A673 (cell line): ENCODE data around the gene XKR7. TPM values are rescaled to one million over a fixed set of nuclear protein-coding genes. Genes with fewer than 3 reads are reported as not detected.

ENCODE experiments used
- BruUV-seq: library from RNA; stranded (reverse); fragments of 400-500 nt; replicated peaks from 2 replicates; lab custom pipeline; 2021; lab: Mats Ljungman, UMichigan
- CTCF ChIA-PET: fragments of 300-600 bp; sonication (Branson Sonifier 250); formaldehyde crosslinking; loops from one replicate; lab custom pipeline; 2022; ENCODE audit warnings: antibody characterized with exemption; lab: Charles Lee
- POLR2A ChIA-PET: fragments of 300-600 bp; sonication (Branson Sonifier 250); formaldehyde crosslinking; loops from one replicate; lab custom pipeline; 2022; ENCODE audit warnings: antibody characterized with exemption; ENCODE audit not compliant: low non-redundant PET; lab: Charles Lee
- DNase-seq: peaks from one replicate; pipeline ENCODE4 v3.0.0-alpha.2; 2015; ENCODE audit warnings: low spot score
- H3K27ac ChIP-seq: fragments of 200-600 bp; sonication (generic); 2 replicates; pipeline ENCODE4 v1.5.1; 2016; ENCODE audit warnings: mixed run types, low read depth, mild to moderate bottlenecking, mixed read lengths, antibody characterized with exemption, low read length; ENCODE audit not compliant: poor library complexity, severe bottlenecking
- H3K27me3 ChIP-seq: fragments of 200-600 bp; sonication (generic); replicated peaks from 2 replicates; pipeline ENCODE4 v1.6.1; 2017; ENCODE audit warnings: mixed run types, low read depth, mild to moderate bottlenecking, mixed read lengths, antibody characterized with exemption, low read length; ENCODE audit not compliant: insufficient read depth, poor library complexity
- H3K36me3 ChIP-seq: fragments of 200-600 bp; sonication (generic); 2 replicates; pipeline ENCODE4 v1.6.1; 2016; ENCODE audit warnings: mixed run types, mild to moderate bottlenecking, mixed read lengths, antibody characterized with exemption, low read length; ENCODE audit not compliant: insufficient read depth, poor library complexity, severe bottlenecking
- H3K4me1 ChIP-seq: fragments of 200-600 bp; sonication (generic); 2 replicates; pipeline ENCODE4 v1.6.1; 2017; ENCODE audit warnings: mixed run types, mild to moderate bottlenecking, mixed read lengths, antibody characterized with exemption, low read length; ENCODE audit not compliant: insufficient read depth, poor library complexity, severe bottlenecking
- H3K4me3 ChIP-seq: fragments of 200-600 bp; sonication (generic); 2 replicates; pipeline ENCODE4 v1.5.1; 2016; ENCODE audit warnings: low read depth, mixed run types, mild to moderate bottlenecking, mixed read lengths, low read length; ENCODE audit not compliant: poor library complexity, severe bottlenecking
- H3K9me3 ChIP-seq: fragments of 200-600 bp; sonication (generic); 2 replicates; pipeline ENCODE4 v1.6.1; 2016; ENCODE audit warnings: mixed run types, low read depth, mild to moderate bottlenecking, mixed read lengths, antibody characterized with exemption, low read length; ENCODE audit not compliant: poor library complexity, severe bottlenecking
- EZH2 ChIP-seq: fragments of 200-600 bp; sonication (generic); IDR thresholded peaks from 2 replicates; pipeline ENCODE4 v1.6.1; 2017; ENCODE audit warnings: borderline replicate concordance, low read depth, mild to moderate bottlenecking, mixed read lengths, antibody characterized with exemption, low read length; ENCODE audit not compliant: poor library complexity, severe bottlenecking
- intact Hi-C: fragments of 100-400 bp; cut with micrococcal nuclease; formaldehyde crosslinking; loops from one replicate; pipeline ENCODE4 v1.10.0; 2022; ENCODE audit not compliant: unreplicated experiment
- total RNA-seq: library from RNA; stranded (reverse); gene quantifications from 2 replicates; pipeline ENCODE4 v1.2.3, GENCODE V29; 2021
- TF ChIP-seq, protein P1 (sequence below): fragments of 300-800, 200-600 bp; sonication (generic); conservative IDR thresholded peaks from 2 replicates; pipeline ENCODE4 v1.5.1; 2017; ENCODE audit warnings: low read depth, mild to moderate bottlenecking, antibody characterized with exemption, low read length, moderate library complexity, mixed read lengths

XKR7 gene
- total RNA-seq, 1 experiment from 2014 or later = not detected

DNA sequence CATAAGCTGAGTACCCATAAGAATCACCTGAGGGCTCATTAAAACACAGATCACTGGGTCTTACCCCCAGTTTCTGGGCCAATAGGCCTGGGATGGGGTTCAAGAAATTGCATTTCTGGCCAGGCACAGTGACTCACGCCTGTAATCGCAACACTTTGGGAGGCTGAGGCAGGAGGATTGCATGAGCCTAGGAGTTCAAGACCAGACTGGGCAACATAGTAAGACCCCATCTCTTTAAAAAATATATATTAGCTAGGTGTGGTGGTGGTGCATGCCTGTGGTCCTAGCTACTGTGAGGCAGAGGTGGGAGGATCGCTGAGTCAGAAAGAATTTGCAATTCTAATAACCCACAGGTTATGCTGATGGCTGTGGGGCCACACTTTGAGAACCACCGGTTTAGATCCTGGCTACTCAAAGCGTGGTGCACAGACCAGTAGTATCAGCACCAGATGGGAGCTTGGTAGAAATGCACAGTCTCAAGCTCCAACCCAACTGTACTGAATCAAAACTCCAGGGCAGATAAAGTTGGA lies 44.3 kb downstream of the XKR7 start:
- intact Hi-C loops = no loop called here
- DNase-seq = no peak
- Histone ChIP-seq H3K36me3 (no peaks in the 10 kb centered on the region), H3K27ac (no peak overlapping the region), H3K4me3 (no peak overlapping the region), H3K9me3 (no peaks in the 10 kb centered on the region), H3K4me1 (peaks cover 5% of the 10 kb centered on the region), H3K27me3 (peaks cover 3% of the 10 kb centered on the region)
- CTCF ChIA-PET = no interaction called here
- TF ChIP-seq, protein P1, sequence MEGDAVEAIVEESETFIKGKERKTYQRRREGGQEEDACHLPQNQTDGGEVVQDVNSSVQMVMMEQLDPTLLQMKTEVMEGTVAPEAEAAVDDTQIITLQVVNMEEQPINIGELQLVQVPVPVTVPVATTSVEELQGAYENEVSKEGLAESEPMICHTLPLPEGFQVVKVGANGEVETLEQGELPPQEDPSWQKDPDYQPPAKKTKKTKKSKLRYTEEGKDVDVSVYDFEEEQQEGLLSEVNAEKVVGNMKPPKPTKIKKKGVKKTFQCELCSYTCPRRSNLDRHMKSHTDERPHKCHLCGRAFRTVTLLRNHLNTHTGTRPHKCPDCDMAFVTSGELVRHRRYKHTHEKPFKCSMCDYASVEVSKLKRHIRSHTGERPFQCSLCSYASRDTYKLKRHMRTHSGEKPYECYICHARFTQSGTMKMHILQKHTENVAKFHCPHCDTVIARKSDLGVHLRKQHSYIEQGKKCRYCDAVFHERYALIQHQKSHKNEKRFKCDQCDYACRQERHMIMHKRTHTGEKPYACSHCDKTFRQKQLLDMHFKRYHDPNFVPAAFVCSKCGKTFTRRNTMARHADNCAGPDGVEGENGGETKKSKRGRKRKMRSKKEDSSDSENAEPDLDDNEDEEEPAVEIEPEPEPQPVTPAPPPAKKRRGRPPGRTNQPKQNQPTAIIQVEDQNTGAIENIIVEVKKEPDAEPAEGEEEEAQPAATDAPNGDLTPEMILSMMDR = no peak
- no peak for TF ChIP-seq EZH2
- BruUV-seq = no TSS peak
- POLR2A ChIA-PET = interaction anchor here (0.6 kb wide), 1 partner anchor 75 kb away, joined by 12 read pairs; no protein-coding TSS in a partner anchor

DNA sequence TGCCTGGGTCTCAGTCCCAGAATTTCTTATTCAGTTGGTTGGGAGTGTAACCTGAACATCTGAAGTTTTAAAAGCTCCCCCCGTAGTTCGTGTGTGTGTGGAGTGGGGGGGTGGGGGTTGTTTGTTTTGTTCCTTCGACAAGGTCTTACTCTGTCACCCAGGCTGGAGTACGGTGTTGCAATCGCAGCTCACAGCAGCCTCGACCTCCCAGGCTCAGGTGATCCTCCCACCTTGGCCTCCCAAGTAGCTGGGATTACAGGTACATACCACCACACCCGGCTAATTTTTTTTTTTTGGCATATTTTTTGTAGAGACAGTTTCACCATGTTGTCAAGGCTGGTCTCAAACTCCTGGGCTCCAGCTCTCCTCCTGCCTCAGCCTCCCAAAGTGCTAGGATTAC lies 45.4 kb downstream of the XKR7 start:
- Histone ChIP-seq H3K4me1 (no peaks in the 10 kb centered on the region), H3K9me3 (no peaks in the 10 kb centered on the region), H3K27ac (no peak overlapping the region), H3K4me3 (no peak overlapping the region), H3K27me3 (peaks cover 9% of the 10 kb centered on the region), H3K36me3 (no peaks in the 10 kb centered on the region)
- ChIA-PET CTCF (interaction anchor here (0.6 kb wide), 1 partner anchor 160 kb away, joined by 12 read pairs; no protein-coding TSS in a partner anchor), POLR2A (no interaction called here)
- no peak for DNase-seq
- intact Hi-C loops = no loop called here
- BruUV-seq = no TSS peak
- TF ChIP-seq, protein P1 = no peak
- no peak for TF ChIP-seq EZH2

DNA sequence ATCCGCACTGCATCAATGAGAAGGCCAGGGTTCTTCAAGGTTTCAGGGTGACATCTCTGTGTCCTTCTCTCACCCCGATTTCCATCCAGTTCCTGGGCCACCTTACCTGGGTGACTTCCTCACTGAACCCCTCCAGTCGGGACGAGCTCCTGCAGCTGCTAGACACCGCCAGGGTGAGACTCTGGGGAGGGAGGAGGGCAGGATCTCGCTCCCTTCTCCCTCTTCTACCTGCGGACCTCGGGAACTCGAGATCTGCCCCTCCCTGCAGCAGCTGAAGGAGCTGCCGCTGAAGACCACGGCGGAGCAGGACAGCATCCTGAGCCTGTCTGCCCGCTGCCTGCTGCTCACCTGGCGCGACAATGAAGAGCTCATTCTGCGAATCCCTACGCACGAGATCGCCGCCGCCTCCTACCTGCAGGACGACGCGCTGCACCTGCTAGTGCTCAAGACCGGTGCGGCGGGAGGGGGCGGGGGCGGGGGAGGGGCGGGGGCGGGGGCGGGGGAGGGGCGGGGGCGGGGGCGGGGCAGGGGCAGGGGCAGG lies 49.8 kb downstream of the XKR7 start:
- no peaks in the 10 kb centered on the region for H3K36me3 ChIP-seq
- H3K27ac ChIP-seq = no peak overlapping the region
- ChIA-PET POLR2A (no interaction called here), CTCF (no interaction called here)
- TF ChIP-seq, protein P1 = no peak
- TF ChIP-seq EZH2 = no peak
- H3K27me3 ChIP-seq = peaks cover 41% of the 10 kb centered on the region
- intact Hi-C loops = loop anchor here (5.0 kb wide), 1 partner anchor 55 kb away; no protein-coding TSS in a partner anchor
- H3K9me3 ChIP-seq = no peaks in the 10 kb centered on the region
- no peak for DNase-seq
- H3K4me3 ChIP-seq = no peak overlapping the region
- BruUV-seq = no TSS peak
- H3K4me1 ChIP-seq = peaks cover 5% of the 10 kb centered on the region
